DMS 273 (cell line): ENCODE data around the gene USP21.

Source experiments
- DNase-seq: peaks from one replicate; lab custom pipeline; 2025; ENCODE audit not compliant: unreplicated experiment; lab: John Stamatoyannopoulos, UW

The USP21 gene

DNA sequence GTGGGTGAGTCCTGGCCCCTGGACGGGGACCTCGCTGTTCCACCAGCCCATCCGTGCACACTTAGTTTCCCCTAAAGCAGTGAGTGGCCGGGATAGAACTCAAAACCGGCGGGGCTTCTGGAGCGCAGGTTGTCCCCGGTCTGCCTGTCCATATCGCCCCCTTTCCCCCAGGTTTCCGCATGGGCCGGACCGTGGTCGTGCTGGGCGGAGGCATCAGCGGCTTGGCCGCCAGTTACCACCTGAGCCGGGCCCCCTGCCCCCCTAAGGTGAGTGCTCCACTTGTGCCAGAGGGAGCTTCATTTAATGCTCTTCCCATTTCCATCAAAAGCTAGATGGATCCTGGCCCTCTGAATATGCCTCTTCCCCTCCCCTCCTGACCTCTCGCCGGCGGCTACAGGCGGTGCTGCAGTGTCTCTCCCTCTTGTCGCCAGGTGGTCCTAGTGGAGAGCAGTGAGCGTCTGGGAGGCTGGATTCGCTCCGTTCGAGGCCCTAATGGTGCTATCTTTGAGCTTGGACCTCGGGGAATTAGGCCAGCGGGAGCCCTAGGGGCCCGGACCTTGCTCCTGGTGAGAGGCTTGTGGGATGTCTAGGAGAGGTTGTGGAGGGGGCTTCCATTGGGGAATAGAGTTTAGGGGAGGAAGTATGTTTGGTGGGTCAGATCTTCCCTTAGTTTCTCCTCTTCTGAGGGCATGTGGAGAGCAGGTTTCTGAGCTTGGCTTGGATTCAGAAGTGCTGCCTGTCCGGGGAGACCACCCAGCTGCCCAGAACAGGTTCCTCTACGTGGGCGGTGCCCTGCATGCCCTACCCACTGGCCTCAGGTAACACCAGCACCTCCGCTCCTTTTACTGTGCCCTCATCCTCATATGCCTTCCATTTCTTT is 7.6 kb downstream of the USP21 start:
- peak; percentile 66 for DNase-seq

DNA sequence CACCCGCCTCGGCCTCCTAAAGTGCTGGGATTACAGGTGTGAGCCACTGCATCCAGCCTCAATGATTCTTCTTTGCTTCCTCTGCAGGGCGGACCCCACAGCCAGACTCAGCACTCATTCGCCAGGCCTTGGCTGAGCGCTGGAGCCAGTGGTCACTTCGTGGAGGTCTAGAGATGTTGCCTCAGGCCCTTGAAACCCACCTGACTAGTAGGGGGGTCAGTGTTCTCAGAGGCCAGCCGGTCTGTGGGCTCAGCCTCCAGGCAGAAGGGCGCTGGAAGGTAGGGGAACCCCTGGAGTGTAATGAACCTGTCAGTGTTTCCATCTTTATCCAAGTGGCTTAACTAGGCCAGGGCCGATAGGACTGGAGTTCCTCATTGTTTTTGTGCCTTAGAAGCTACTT is 9.6 kb downstream of the USP21 start:
- DNase-seq: no peak

- peak; percentile 43 for DNase-seq
Observed at GRCh38 chr1:161171191-161171590, 11.9 kb downstream of the USP21 start.

GRCh38 chr1:161171696-161172095 is 12.4 kb downstream of the USP21 start:
- no peak for DNase-seq

GRCh38 chr1:161172349-161172748 is 13.0 kb downstream of the USP21 start:
- no peak for DNase-seq

DNA sequence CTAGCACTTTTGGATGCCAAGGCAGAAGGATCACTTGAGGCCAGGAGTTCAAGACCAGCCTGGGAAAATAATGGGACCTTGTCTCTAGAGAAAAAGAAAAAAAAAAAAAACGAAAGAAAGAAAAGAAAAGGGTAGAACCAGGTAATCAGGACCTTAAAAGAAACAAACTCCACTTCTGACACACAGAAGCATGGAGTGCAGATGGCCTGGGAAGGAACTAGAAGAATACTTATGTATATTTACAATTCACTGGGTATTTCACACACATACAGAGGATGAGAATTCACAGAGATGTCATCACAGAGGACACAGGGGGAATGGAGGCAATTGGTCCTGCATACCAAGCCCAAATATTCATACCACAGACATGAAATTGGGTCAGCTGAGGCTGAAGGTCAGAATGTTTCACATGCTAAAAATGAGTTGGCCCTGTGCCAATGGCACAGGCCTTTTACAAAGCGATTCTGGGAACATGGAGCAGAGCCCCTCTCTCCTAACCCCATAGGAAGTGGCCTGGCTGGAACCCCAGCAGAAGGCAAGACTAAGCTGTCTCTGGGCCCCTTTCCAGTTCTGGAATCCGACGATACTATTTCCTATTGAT is 13.6 kb downstream of the USP21 start:
- peak; percentile 19 for DNase-seq

- no peak for DNase-seq
Observed at GRCh38 chr1:161173711-161174110, 14.4 kb downstream of the USP21 start.

GRCh38 chr1:161174911-161175310 is 15.6 kb downstream of the USP21 start:
- DNase-seq: no peak

DNA sequence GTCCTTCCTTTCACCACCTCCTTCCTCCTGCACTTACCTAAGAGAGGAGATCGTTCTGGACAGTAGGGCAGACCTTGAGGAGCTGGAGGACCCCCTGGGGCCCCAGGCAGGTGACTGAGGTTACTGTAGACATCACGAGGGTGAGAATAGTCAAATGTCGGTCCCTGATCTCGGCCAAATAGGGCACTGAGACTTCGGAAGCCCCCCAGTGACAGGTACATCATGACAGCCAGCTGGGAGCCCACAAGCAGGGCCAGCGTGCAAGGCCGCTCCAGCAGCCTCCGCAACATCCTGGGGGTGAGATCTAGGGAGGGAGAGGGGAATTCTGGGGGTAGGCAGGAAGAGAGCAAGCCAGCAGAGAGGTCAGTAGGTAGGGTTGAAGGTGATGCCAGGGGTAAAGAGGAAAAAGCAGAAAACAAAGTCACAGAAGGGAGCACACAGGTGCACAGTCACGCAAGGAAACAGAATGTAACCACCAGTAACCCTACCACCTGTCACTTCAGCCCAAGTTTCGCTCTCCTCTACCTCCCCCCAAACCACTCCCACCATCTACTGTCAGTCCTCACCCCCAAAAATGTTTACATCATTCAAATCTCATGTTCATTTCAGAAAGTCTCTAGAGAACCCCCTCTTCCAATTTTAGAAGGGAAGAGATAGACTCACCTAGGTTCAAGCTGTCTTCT is 16.6 kb downstream of the USP21 start:
- DNase-seq: no peak

DNA sequence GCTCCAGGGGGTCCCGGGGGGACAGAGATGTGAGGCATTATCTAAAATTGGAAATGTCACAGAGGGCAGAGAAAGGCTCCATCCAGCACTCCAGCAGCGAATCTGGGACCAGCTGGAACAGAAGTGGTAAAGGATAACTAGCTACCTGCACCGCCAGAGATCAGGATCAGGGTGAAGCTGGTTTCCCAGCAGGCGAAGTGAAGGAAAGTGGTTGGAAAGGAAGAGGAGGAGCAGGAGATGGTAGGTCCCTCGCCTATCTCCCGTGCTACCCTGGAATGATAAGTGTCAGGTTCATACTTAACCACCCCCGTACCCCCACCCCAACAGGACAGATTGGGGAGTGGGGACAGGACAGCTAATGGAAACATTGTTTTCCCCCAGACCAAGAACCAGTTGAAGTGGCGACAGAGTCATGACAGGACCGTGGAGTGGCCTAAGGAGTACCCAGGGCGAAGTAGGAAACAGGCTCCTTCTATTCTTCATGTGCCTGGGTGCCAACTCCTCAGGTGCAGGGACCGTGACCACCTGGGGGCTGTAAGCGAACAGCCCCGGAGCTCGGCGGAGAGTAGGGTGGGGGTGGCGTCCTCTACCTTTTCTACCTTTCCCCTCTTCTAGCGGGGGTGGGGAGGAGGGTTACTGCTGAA is 17.3 kb downstream of the USP21 start:
- peak; percentile 30 for DNase-seq

- DNase-seq: peak; percentile 92
Observed at GRCh38 chr1:161177112-161177935, 18.0 kb downstream of the USP21 start, which contains the start of gene B4GALT3. B4GALT3 (minus strand) TSS chr1:161177507; CDS start chr1:161176060, 1,447 bp downstream.

DNA sequence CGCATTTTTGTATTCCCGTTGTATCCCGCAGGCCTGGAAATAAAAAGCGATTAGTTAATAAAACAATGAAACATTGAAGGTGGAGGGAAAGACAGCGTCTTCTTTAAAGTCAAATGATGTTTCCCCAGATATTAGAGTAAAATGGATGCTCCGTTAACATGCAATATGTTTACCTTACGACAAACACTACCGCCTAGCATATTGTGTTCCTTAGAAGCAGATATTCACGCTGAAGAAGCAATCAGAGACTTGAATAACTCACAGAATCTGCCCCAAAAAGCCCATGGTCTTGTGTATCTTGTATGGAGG is 18.6 kb downstream of the USP21 start:
- no peak for DNase-seq

- DNase-seq: no peak
Observed at GRCh38 chr1:161179698-161180097, 20.4 kb downstream of the USP21 start.

DNA sequence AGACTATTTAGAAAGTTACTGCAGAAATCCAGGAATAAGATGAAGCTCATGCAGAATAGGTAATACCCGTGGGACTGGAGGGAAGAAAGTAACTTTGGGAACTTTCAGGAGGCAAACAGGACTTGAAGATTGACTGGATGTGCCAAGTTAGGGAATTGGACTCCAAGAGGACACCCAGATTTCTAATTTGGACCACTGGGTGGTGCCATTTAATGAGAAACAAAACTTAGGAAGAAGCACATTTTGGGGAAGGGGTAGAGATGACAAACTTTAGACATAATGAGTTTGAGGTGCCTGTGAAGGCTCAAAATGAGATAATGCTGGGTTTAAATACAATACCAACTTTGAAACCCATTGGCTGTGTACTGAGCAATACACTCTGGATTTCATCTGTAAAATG is 21.3 kb downstream of the USP21 start:
- DNase-seq: peak; percentile 76

DNA sequence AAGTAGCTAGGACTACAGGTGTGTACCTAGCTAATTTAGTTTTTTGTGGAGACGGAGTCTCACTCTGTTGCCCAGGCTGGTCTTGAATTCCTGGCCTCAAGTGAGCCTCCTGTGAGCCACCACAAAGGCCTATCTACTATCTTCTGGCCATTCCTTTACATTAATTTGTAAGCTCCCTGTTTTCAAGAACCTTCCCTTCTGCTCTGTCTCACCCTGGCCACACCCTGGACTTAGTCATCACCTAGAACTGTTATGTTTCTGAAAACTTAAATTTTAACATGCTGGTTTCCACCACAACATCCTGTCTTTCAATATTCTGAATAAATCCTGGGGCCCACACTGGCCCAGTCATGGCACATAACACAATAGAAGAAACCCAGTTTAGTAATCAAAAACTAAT is 22.9 kb downstream of the USP21 start:
- DNase-seq: no peak

- DNase-seq: peak; percentile 99
Observed at GRCh38 chr1:161185282-161185682, 26.0 kb downstream of the USP21 start.

- peak; percentile 74 for DNase-seq
Observed at GRCh38 chr1:161185732-161186311, 26.5 kb downstream of the USP21 start.

- DNase-seq: no peak
Observed at GRCh38 chr1:161187311-161187710, 28.0 kb downstream of the USP21 start.

- DNase-seq: no peak
Observed at GRCh38 chr1:161188381-161188780, 29.1 kb downstream of the USP21 start.

- no peak for DNase-seq
Observed at GRCh38 chr1:161189036-161189435, 29.7 kb downstream of the USP21 start.
